SH-SY5Y (cell line): ENCODE results near the gene FAAP20.

Experiments
- GATA2 ChIP-seq: IDR thresholded peaks from 2 replicates; pipeline ENCODE4 v1.6.1; 2011; ENCODE audit warnings: mild to moderate bottlenecking, low read depth, low read length
- GATA3 ChIP-seq: IDR thresholded peaks from 2 replicates; pipeline ENCODE4 v1.6.1; 2011; ENCODE audit warnings: low read depth, mild to moderate bottlenecking, low read length, moderate library complexity

GRCh38 chr1:2144501-2145090 lies 50.0 kb downstream of the FAAP20 start:
- TF ChIP-seq GATA2 (no peak), GATA3 (no peak)
